Fibroblast of skin of scalp (primary cell): ENCODE data around the gene XPNPEP2.

Experiments used
- DNase-seq: peaks from one replicate; pipeline ENCODE4 v3.0.0-alpha.2; 2013

The XPNPEP2 gene

DNA sequence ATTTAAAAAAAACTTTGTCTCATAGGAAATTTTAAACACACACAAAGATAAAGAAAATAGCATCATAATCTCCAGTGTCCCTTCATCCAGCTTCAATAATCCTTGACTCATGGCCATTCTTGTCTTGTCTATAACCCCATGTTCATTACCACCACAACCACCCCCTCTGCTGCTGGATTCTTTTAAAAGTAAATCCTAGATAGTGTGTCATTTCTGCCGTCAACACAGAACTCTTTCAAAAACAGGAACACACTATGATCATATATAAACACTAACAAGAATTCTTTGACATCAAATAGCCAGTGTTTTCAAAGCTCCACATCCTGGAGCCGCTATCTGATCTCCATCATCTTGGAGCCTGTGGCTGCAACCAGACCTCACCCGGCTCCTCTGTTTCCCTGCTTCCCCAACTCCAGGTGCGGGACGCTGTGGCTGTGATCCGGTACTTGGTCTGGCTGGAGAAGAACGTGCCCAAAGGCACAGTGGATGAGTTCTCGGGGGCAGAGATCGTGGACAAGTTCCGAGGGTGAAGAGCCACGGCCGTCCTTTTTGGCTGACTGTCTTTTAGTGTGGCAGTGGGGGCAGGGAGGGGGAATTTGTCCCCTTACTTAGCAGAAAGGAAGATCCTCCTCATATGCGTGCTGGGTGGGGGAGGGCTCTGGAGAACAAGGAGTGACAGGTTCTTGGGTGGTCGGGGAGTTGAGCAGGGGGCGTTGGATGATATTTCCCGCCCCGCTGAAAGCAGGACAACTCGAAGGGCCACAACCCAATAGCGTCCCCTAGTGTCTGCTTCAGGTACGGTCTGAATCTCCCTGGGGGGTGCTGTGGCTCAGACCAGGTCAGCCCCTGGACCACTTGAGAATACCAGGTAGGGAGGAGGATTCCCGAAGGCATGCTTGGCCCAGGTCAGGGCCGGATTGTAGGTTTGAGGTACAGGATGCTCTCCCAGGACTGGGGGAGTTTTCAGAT lies 15.6 kb downstream of the XPNPEP2 start:
- no peak for DNase-seq

GRCh38 chrX:129755779-129756650 lies 17.2 kb downstream of the XPNPEP2 start:
- DNase-seq = no peak

DNA sequence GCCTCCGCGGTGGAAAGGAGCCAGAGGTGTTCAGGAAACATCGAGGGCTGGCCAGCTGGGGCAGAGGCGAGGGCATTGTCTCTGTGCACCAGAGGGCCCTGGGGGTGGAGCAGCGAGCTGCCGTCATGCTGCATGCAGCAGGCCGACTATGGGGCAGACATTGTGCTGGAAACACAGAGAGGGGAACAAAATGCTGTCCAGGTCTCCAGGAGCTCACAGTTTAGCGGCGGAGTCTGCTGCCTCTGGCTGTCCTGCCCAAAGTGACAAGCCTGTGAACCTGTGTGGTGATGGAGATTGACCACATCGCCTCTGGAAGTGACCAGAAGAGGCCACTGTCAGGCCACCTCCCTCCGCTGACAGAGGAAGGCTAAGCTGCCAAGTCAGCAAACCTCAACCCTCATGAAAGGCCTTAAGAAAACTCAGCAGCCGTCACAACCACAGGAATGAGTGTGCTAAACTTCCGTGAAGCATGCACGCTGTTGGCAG lies 20.8 kb downstream of the XPNPEP2 start:
- DNase-seq = peak; percentile 71

- DNase-seq = no peak
Measured at GRCh38 chrX:129760155-129760554, 21.4 kb downstream of the XPNPEP2 start.

DNA sequence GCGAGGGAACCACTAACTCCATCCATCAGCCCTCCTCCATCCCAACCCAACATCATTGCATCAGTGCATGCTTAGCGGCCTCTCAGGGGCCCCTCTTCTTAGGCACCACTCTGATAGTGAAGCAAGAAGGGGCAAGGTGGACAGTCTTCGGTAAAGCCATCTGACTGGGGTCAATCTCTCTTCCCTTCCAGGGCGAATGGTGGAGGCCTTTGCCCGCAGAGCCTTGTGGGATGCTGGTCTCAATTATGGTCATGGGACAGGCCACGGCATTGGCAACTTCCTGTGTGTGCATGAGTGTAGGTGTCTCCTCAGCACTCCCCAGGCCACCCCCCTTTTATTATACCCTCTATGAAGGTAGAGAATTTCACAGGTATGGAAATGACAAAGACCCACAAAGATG lies 22.2 kb downstream of the XPNPEP2 start:
- DNase-seq = no peak

- no peak for DNase-seq
Measured at GRCh38 chrX:129761596-129761995, 22.8 kb downstream of the XPNPEP2 start.

DNA sequence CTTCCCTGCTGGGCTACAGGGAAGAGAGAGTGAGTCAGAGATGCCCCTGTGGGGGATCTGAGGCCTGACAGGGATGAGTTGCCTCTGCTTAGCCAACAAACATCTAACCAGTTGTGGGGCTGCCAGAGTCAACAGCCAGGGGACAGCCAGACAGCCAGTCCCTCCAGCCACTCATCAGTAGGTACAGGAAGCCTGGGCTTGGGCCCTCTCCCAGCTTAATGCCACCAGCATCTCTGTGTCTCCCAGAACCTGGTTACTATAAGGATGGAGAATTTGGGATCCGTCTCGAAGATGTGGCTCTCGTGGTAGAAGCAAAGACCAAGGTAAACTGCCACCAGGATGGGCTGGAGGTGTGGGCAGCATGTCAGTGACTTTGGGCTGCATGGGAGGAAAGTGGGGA lies 23.7 kb downstream of the XPNPEP2 start:
- DNase-seq = peak; percentile 34

GRCh38 chrX:129763666-129764065 lies 24.9 kb downstream of the XPNPEP2 start:
- DNase-seq = no peak

GRCh38 chrX:129768186-129768585 lies 29.4 kb downstream of the XPNPEP2 start:
- no peak for DNase-seq

DNA sequence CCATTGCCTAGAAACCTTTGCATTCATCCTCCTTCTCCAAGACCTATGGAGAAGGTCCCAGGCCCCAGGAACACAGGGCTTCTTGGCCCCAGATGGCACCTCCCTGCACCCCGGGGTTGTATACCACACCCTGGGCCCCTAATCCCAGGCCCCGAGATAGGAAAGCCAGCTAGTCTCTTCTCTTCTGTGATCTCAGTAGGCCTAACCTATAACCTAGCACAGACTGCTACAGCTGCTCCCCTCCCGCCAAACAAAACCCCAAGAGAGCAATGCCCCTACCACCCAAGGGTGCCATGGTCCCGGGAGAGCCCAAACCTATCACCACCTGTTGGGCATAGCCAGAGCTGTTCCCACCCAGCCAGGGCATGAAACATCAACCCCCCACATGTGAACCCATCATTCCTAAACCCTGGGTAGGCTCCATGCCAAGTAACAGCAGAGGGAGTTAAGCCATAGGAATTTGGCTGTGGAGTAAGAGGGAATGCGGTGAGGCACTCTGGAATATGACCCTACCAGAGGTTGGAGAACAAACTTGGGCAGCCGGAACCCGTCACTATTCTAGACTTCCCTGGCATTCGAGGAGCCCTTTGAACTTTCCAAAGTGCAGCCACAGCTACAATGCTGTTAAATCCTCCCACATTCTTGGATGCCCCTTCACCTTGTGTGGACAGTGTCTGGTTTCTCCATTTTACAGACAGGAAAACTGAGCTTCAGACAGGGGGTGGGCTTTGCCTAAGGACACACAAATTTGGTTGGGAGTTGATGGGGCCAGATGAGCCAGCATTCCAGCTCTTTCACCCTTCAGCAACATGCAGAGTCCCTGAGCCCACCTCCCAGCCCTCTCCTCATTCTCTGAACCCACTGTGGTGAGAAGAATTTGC lies 30.0 kb downstream of the XPNPEP2 start:
- DNase-seq = peak; percentile 65

DNA sequence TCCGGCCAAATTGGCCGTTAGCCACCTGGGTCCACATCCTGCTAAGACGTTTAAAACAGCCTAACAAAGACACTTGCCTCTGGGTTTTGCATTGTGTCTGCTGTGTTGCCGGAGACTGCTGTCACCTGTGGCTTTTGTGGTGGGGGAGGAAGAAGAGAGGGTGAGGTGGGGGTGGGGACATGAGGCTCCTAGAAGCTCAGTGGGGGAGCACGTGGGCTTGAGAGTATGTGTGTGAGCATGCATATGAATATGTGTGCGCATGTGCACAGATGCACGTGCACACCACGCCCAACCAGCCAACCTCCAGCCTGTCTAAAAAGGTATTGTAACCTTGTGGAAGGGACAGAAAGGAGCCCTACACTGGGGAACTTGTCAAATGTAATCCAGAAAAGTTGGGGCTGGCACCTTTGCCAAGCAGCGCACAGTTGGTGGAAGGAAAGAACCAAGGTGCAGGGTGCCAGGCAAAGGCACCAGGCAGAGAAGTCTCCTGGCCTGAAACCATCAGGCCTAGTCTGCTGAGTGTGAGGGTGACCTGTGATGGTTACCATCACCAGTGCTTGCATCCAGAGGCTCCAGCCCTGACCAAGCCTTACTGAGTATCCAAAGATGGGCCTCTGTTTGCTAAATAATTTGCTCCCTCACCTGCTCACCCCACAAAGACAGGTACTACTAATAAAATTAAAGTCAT lies 30.8 kb downstream of the XPNPEP2 start:
- DNase-seq = no peak

DNA sequence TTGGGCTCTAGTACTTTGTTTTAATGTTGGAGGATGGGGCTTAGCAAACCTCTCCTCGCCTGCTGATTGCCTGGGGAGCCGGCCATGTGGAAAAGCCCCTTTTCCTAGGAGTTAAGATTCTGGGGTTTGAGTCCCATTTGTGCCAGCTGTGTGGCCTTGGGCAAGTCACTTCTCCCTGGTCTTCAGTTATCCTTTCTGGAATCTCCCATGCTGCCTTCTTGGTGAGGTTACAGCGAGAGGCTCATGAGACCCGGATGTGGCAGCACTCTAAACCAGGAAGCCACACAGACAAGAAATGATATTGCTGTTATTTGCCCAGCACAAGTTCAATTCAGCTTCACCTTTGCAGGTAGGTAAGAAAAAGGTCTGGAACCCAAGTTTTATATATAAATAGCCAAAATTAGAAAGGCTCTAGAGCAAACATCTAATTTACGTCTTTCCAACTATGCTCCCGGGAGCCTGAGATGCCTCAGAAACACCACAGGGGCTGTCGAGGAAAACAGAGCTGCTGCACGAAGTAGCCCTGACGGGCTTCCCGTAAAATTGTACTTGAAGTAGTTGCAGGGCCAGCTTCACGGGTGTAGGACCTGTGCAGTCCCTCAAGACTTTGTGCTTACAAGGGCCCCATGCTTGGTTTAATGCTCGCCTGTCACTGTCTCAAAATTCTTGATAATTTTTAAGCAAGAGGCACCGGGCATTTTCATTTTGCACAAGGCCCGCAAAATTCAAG lies 32.7 kb downstream of the XPNPEP2 start:
- no peak for DNase-seq

DNA sequence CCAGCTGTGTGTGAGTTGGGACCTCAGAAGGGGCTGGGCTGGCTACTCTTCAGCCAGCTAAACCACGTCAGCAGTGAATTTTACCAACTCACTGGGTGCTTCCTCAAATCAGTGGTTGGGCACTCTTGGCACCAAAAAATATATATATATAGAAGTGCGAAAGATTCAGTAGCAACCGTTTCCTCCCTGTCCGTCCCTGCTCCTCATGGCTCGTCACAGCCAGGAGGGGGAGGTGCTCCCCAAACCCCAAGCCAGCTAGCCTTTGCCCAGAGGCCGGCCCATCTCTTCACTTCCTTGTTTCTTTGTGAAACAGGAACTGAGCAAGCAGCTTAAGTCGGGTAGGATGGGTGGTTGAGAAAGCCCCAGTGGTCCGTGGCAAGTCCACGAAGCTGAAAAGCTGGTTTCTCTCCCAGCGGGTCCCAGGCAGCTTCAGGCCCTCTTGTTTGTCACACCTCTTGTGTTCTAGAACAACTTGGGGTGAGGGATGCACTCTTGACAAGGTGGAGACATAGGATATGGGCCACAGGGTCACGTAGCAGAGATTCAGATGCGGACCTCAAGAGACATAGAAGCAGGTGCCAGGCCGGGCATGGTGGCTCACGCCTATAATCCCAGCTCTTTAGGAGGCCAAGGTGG lies 34.1 kb downstream of the XPNPEP2 start:
- DNase-seq = no peak

- DNase-seq = no peak
Measured at GRCh38 chrX:129773649-129774458, 35.1 kb downstream of the XPNPEP2 start.

DNA sequence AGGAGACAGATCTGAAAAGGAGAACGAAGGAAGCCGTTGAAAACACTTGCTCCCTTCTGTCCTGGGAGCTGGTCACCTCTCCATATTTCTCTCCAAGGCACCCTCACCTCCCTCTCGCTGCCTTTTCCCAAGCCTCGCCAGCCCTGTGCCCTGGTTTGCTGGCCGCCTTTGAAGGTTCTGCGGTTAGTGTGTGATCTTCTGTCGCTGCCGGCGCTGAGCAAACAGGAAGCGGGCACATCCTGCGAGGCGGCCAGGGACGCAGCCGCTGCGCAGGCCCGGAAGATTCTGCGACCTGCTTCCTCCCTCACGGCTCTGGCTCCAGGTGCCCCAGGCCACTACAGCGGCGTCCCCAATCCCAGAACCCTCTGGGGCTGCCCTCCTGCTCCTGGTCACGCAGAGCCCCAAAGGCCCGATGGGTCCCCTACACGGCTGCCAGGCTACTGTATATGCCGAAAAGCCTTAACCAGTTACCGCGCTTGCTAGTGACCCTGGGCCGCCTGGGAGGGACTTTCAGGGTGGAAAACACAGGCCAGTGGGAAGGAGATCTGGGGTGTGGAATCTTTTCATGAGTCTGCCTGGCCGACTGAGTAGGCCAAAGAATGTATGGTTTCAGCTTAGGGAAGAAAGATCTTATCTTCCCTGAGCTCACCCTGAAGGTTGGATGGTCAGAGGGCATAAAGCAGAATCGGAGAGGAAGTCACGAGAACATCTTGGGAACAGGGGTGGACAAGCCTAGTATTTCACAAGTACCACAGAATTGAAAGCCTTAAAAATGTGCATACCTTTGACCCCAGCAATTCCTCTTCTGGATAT lies 38.6 kb downstream of the XPNPEP2 start:
- DNase-seq = no peak

- no peak for DNase-seq
Measured at GRCh38 chrX:129779086-129779672, 40.4 kb downstream of the XPNPEP2 start.

- DNase-seq = no peak
Measured at GRCh38 chrX:129779747-129780146, 41.0 kb downstream of the XPNPEP2 start, which contains the start of gene SASH3. Gene SASH3 (plus strand): TSS chrX:129779949. CDS start chrX:129780098, 149 bp downstream.
